HepG2 (cell line): Measurements from ENCODE around the gene CGA. TPM values are rescaled to one million over a fixed set of nuclear protein-coding genes. Genes with fewer than 3 reads are reported as not detected.

Source experiments
- ATAC-seq: fragments of 200-7000 bp; cut with Tn5 transposase; 3 replicates; pipeline ENCODE4 v1.9.1; 2020; ENCODE audit warnings: mild to moderate bottlenecking, moderate library complexity
- BruUV-seq: library from RNA; stranded (reverse); fragments of 400-500 nt; replicated peaks from 2 replicates; lab custom pipeline; 2021; lab: Mats Ljungman, UMichigan
- CTCF ChIA-PET: fragments of 300-600 bp; formaldehyde crosslinking; extraction: SDS; loops from one replicate; lab custom pipeline; 2021; ENCODE audit warnings: low total read pairs, inconsistent platforms, low intra/inter-chr PET ratio; lab: Yijun Ruan, JAX
- POLR2A ChIA-PET: fragments of 350-600 bp; sonication (Branson Sonifier 250); formaldehyde crosslinking; loops from one replicate; lab custom pipeline; 2020; ENCODE audit warnings: antibody characterized with exemption, inconsistent platforms; lab: Yijun Ruan, JAX
- DNase-seq: peaks from one replicate; pipeline ENCODE4 v3.0.0-alpha.2; 2015; ENCODE audit warnings: low spot score
- FAIRE-seq: peaks from 3 replicates; lab custom pipeline; 2011; peaks lifted over from hg19 to GRCh38; lab: Jason Lieb, UNC
- H2AFZ ChIP-seq: one replicate; pipeline ENCODE4 v1.6.1; 2011; ENCODE audit warnings: low read length, inconsistent platforms
- H3K27ac ChIP-seq: fragments of 300-600 bp; 3 replicates; pipeline ENCODE4 v1.8.0; 2011; ENCODE audit warnings: mixed run types, mild to moderate bottlenecking, mixed read lengths, low read length, inconsistent platforms; ENCODE audit not compliant: insufficient read depth; ENCODE audit errors: extremely low read length
- H3K27me3 ChIP-seq, 2 experiments: fragments of 200-600 bp in 1 of 2; 2 replicates in 1 of 2; 3 replicates in 1 of 2; pipeline versions ENCODE4 v1.6.0 to v1.8.0; 2011; ENCODE audit warnings: low read length in 2 of 2, mild to moderate bottlenecking in 2 of 2, moderate library complexity in 2 of 2, inconsistent platforms in 1 of 2; ENCODE audit not compliant: insufficient read depth in 2 of 2, control insufficient read depth in 1 of 2
- H3K36me3 ChIP-seq, 2 experiments: fragments of 200-600 bp in 1 of 2; replicated peaks in 1 of 2; 2 replicates in 1 of 2; 3 replicates in 1 of 2; pipeline versions ENCODE4 v1.5.1 to v1.8.0; 2011; ENCODE audit warnings: low read length in 2 of 2, inconsistent platforms in 1 of 2; ENCODE audit not compliant: insufficient read depth in 2 of 2, control insufficient read depth in 1 of 2
- H3K4me1 ChIP-seq: 2 replicates; pipeline ENCODE4 v1.5.1; 2012; ENCODE audit warnings: low read length, inconsistent platforms; ENCODE audit not compliant: insufficient read depth
- H3K4me2 ChIP-seq: 2 replicates; pipeline ENCODE4 v1.6.0; 2011; ENCODE audit warnings: low read depth, low read length, inconsistent platforms
- H3K4me3 ChIP-seq, 3 experiments: fragments of 200-600 bp in 1 of 3; sonication (generic), shearing (Covaris generic) in 1 of 3; replicated peaks in 1 of 3; 2 replicates each; pipeline ENCODE4 v1.5.1; 2011 to 2016; ENCODE audit warnings: low read length in 3 of 3, inconsistent platforms in 2 of 3, low read depth in 2 of 3, mild to moderate bottlenecking in 2 of 3, control low read depth in 1 of 3, mixed read lengths in 1 of 3; ENCODE audit not compliant: insufficient read depth in 1 of 3
- H3K79me2 ChIP-seq: one replicate; pipeline ENCODE4 v1.6.1; 2011; ENCODE audit warnings: low read length, inconsistent platforms; ENCODE audit not compliant: insufficient read depth
- H3K9ac ChIP-seq: 2 replicates; pipeline ENCODE4 v1.6.0; 2011; ENCODE audit warnings: mild to moderate bottlenecking, low read depth, low read length, inconsistent platforms; ENCODE audit not compliant: insufficient read depth
- H3K9me3 ChIP-seq: 2 replicates; pipeline ENCODE4 v1.5.1; 2012; ENCODE audit warnings: mild to moderate bottlenecking, low read length
- H4K20me1 ChIP-seq: 2 replicates; pipeline ENCODE4 v1.6.0; 2011; ENCODE audit warnings: inconsistent platforms, mild to moderate bottlenecking, low read length, moderate library complexity; ENCODE audit not compliant: insufficient read depth
- CCAR2 ChIP-seq: fragments of 200-400 bp; formaldehyde crosslinking; optimal IDR thresholded peaks from 2 replicates; pipeline ENCODE3; 2018; ENCODE audit warnings: low read depth, mild to moderate bottlenecking, low read length, moderate library complexity
- CENPT ChIP-seq: sonication (generic); formaldehyde crosslinking; IDR thresholded peaks from 2 replicates; pipeline ENCODE4 v1.8.0; 2022; ENCODE audit warnings: low read depth, mild to moderate bottlenecking, moderate library complexity, missing genetic modification reagents
- ETS1 ChIP-seq: sonication (generic); formaldehyde crosslinking; IDR thresholded peaks from 2 replicates; pipeline ENCODE4 v1.4.0; 2020; ENCODE audit warnings: missing genetic modification reagents
- FLYWCH1 ChIP-seq: sonication (generic); formaldehyde crosslinking; IDR thresholded peaks from 2 replicates; pipeline ENCODE4 v1.8.1; 2023; ENCODE audit warnings: mild to moderate bottlenecking, missing genetic modification reagents
- IRX3 ChIP-seq: sonication (generic); formaldehyde crosslinking; IDR thresholded peaks from 2 replicates; pipeline ENCODE4 v1.8.1; 2023; ENCODE audit warnings: mild to moderate bottlenecking, low read depth, missing genetic modification reagents, borderline replicate concordance
- ISL2 ChIP-seq: sonication (generic); formaldehyde crosslinking; IDR thresholded peaks from 2 replicates; pipeline ENCODE4 v1.5.0; 2020; ENCODE audit warnings: missing genetic modification reagents
- LBX2 ChIP-seq: sonication (generic); formaldehyde crosslinking; IDR thresholded peaks from 2 replicates; pipeline ENCODE4 v1.5.0; 2020; ENCODE audit warnings: missing genetic modification reagents, mild to moderate bottlenecking, borderline replicate concordance
- MLLT10 ChIP-seq: sonication (generic); formaldehyde crosslinking; IDR thresholded peaks from 2 replicates; pipeline ENCODE4 v1.4.0; 2020; ENCODE audit warnings: missing genetic modification reagents
- NPAS2 ChIP-seq: sonication (generic); formaldehyde crosslinking; IDR thresholded peaks from 2 replicates; pipeline ENCODE4 v1.8.0; 2022; ENCODE audit warnings: mild to moderate bottlenecking, missing genetic modification reagents, borderline replicate concordance
- POLR2AphosphoS2 ChIP-seq: IDR thresholded peaks from 2 replicates; pipeline ENCODE4 v1.6.1; 2011; ENCODE audit warnings: low read depth, low read length, improper control_type of control experiment
- RARG ChIP-seq: sonication (generic); formaldehyde crosslinking; IDR thresholded peaks from 2 replicates; pipeline ENCODE4 v1.4.0; 2020; ENCODE audit warnings: low read depth, mild to moderate bottlenecking, missing genetic modification reagents
- SCMH1 ChIP-seq: sonication (generic); formaldehyde crosslinking; IDR thresholded peaks from 2 replicates; pipeline ENCODE4 v1.9.0; 2021; ENCODE audit warnings: missing genetic modification reagents, mild to moderate bottlenecking, borderline replicate concordance
- STAT5B ChIP-seq: sonication (generic); formaldehyde crosslinking; IDR thresholded peaks from 2 replicates; pipeline ENCODE4 v1.4.0; 2020; ENCODE audit warnings: missing genetic modification reagents
- UBTF ChIP-seq: sonication (generic); formaldehyde crosslinking; IDR thresholded peaks from 2 replicates; pipeline ENCODE4 v1.4.0; 2020; ENCODE audit warnings: mild to moderate bottlenecking, missing genetic modification reagents
- XRCC5 ChIP-seq: fragments of 200-400 bp; formaldehyde crosslinking; optimal IDR thresholded peaks from 2 replicates; pipeline ENCODE3; 2017; ENCODE audit warnings: mild to moderate bottlenecking, low read length
- ZNF7 ChIP-seq: IDR thresholded peaks from 2 replicates; pipeline ENCODE4 v1.6.1; 2016; ENCODE audit warnings: missing biosample characterization, missing genetic modification reagents
- ZNF75D ChIP-seq: sonication (generic); formaldehyde crosslinking; IDR thresholded peaks from 2 replicates; pipeline ENCODE4 v1.8.1; 2023; ENCODE audit warnings: missing genetic modification reagents, mild to moderate bottlenecking, borderline replicate concordance
- WGBS: methylation state at CpG from one replicate; pipeline ENCODE4 v1.1.6; 2017; ENCODE audit warnings: low lambda C conversion rate; 5-methylcytosine and 5-hydroxymethylcytosine counted together
- in situ Hi-C: cut with HindIII; loops from 2 replicates; pipeline ENCODE4 v1.10.0; 2017; ENCODE audit warnings: low pct_unique_long_range_greater_than_20kb; ENCODE audit not compliant: extremely low pct_ligation_motif_present
- intact Hi-C: fragments of 100-400 bp; cut with micrococcal nuclease; formaldehyde crosslinking; loops from one replicate; pipeline ENCODE4 v1.10.0; 2022; ENCODE audit not compliant: unreplicated experiment
- polyA plus RNA-seq, 8 experiments: library from polyadenylated mRNA; depleted of rRNA in 3 of 8; stranded (reverse) in 7 of 8; unstranded in 1 of 8; fragments of >200 nt; fragmentation: Illumina TruSeq in 4 of 8; extraction: Trizol in 4 of 8; gene quantifications; 2 replicates each; pipeline versions ENCODE4 v1.2.1 to v1.2.3, GENCODE V29; 2011 to 2016; ENCODE audit warnings: low read depth in 4 of 8, missing spikeins in 1 of 8, mixed read lengths in 1 of 8; ENCODE audit not compliant: insufficient read depth in 1 of 8
- total RNA-seq, 5 experiments: library from RNA; depleted of rRNA; stranded (reverse); fragments of >200 nt; fragmentation: Illumina TruSeq; extraction: Trizol; gene quantifications; 2 replicates each; pipeline ENCODE4 v1.2.3, GENCODE V29; 2016; ENCODE audit warnings: low read depth in 1 of 5

The CGA gene
- total and polyA plus RNA-seq, 2 of the 13 experiments (the other 11 are each of a cell fraction or from before 2014, with no cell fraction given): 0.09 TPM; not detected in 1

DNA sequence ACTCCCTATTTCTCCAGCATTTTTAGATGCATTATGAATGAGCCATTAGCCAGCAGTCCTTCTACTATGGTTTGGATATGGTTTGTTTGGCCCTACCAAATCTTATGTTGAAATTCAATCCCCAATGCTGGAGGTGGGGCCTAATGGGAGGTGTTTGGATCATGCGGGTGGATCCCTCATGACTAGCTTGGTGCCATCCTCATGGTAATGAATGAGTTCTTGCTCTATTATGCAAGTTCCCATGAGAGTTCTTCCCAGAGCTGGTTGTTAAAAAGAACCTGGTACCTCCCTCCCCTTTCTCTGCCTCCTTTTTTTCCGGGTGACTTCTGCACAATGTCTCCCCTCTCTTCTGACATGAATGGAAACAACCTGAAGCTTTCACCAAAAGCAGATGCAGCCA is 6.2 kb upstream of the CGA start:
- 34% methylated on average over 2 of the region's 2 CpGs for WGBS
- Histone ChIP-seq H3K36me3 (no peaks in the 10 kb centered on the region), H3K27ac (no peak overlapping the region), H3K9ac (no peak overlapping the region), H4K20me1 (no peaks in the 10 kb centered on the region), H2AFZ (no peak overlapping the region), H3K9me3 (no peaks in the 10 kb centered on the region), H3K4me2 (no peak overlapping the region), H3K79me2 (no peaks in the 10 kb centered on the region), H3K4me3 (no peak overlapping the region), H3K4me1 (peaks cover 17% of the 10 kb centered on the region), H3K27me3 (peaks cover 0 to 3% of the 10 kb centered on the region in 2 experiments; a peak in 1 of 5 replicates)
- FAIRE-seq (no peak), DNase-seq (no peak), ATAC-seq (no peak)
- ChIA-PET POLR2A (no interaction called here), CTCF (no interaction called here)
- in situ Hi-C loops: no loop called here
- no TSS peak for BruUV-seq
- intact Hi-C loops: no loop called here
- TF ChIP-seq MLLT10 (CRISPR knock-in tag): no peak
- TF ChIP-seq UBTF (CRISPR knock-in tag): no peak
- TF ChIP-seq STAT5B (CRISPR knock-in tag): no peak
- no peak for TF ChIP-seq POLR2AphosphoS2
- TF ChIP-seq LBX2: no peak
- no peak for TF ChIP-seq CCAR2
- TF ChIP-seq ISL2 (CRISPR knock-in tag): no peak
- TF ChIP-seq RARG (CRISPR knock-in tag): no peak
- TF ChIP-seq CENPT: no peak
- TF ChIP-seq ZNF75D (CRISPR knock-in tag): no peak
- TF ChIP-seq ZNF7 (CRISPR knock-in tag): no peak
- no peak for TF ChIP-seq XRCC5
- no peak for TF ChIP-seq FLYWCH1 (CRISPR knock-in tag)
- TF ChIP-seq IRX3 (CRISPR knock-in tag): no peak
- TF ChIP-seq SCMH1: no peak
- TF ChIP-seq NPAS2 (CRISPR knock-in tag): no peak
- no peak for TF ChIP-seq ETS1 (CRISPR knock-in tag)
